ENCODE measurements around the gene PEF1. TPM values are rescaled to one million over a fixed set of nuclear protein-coding genes. Genes with fewer than 3 reads are reported as not detected.

Gene PEF1
- 48.0 TPM for total RNA-seq

DNA sequence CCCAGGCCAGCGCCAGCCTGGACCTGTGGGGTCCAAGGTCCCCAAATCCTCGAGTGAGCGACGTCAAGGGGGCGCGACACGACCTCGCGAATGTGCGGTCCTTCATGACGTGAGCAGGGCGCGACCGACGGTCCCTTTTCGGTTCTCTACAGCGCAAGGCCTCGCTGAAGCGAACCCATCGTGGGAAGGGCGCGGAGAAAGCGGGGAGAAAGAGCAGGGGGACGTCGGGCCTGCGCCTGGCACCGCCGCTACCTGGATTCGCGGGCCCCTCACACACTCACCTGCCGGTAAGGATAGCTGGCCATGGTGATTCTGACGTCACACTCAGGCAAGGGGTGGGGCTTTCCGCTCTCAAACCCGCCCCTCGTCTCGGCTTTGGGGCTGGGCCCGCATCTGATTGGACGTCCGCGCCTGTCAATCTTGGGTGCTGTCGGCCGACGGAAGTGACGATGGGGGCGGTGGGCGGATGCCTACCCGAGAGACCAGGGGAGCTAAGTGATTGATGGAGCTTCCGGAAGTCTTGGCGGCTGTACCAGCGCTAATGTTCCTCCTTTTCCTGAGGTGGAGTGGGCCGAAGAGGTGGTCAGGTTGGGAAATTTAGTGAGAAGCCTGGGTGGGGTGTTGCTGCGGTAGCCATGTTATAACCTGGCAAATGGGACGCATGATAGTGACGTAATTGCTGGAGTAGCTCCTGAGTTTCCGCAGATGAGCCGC is at the start of gene PEF1:
Gene PEF1, minus strand, starts transcription at position 317 of the 714 bp plus-strand sequence. Its CDS starts 12 bp downstream, at position 305.

DNA sequence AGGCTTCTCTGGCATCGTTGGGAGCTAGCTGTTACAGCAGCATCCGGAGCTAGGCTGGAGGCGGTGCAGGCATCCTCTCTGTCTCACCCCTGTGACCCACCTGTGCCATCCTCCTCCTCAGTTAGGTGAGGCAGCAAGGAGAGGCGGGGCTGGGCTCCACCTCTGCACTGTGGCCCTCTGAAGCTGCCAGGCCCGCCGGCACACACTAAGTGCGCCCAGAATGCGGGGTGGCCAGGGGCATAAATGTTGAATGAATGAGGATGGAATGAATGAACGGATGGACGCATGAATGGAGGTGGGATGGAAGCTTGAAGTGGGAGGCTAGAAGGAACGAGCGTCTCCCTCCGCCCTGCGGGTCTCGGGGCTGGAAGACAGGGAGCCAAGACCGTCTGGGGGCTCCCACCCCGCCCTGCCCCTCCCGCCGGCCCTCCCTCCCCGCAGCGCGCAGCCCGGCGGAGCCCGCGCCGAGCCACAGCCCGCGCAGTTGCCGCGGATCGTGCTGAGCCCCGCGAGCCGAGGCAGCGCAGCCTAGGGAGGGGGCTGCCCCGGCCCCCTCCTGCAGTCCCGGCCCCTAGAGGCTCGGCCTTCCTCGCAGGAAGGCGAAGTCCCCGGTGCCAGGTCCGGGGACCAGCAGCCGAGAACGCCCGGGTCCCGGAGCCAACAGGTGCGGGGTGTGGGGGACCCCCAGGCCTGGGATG is 27.3 kb downstream of the PEF1 start, which contains the start of gene HCRTR1:
Gene HCRTR1, plus strand, starts transcription at position 472 of the 698 bp plus-strand sequence. CDS start 1,504 bp downstream, outside the sequence.

Other genes starting within 250 kb of the PEF1 start
- 1.4 TPM for gene SERINC2, start 231.7 kb downstream of the PEF1 start, total RNA-seq
- 3.0 TPM for gene TINAGL1, start 68.4 kb downstream of the PEF1 start, total RNA-seq
- gene HCRTR1, start 27.2 kb downstream of the PEF1 start, total RNA-seq: 2.5 TPM
- gene COL16A1, start 59.1 kb upstream of the PEF1 start, total RNA-seq: 12.9 TPM
- gene ADGRB2, start 119.5 kb upstream of the PEF1 start, total RNA-seq: 59.5 TPM
- 0.23 TPM for gene SPOCD1, start 171.1 kb upstream of the PEF1 start, total RNA-seq

Measured in diencephalon (tissue), 1 donor.